GM23248 (cell line): Measurements from ENCODE around the gene AMPD3.

Experiments used
- EZH2 ChIP-seq: fragments of 200-600 bp; sonication (generic); IDR thresholded peaks from 2 replicates; pipeline ENCODE4 v1.6.1; 2018; ENCODE audit warnings: antibody characterized with exemption, mild to moderate bottlenecking; ENCODE audit not compliant: insufficient read depth, poor library complexity, severe bottlenecking
- EZH2phosphoT487 ChIP-seq: fragments of 200-600 bp; sonication (generic); IDR thresholded peaks from 2 replicates; pipeline ENCODE4 v1.6.1; 2018; ENCODE audit warnings: antibody characterized with exemption, moderate library complexity, mild to moderate bottlenecking, low read depth; ENCODE audit not compliant: insufficient read depth

GRCh38 chr11:10539339-10539738, 84.3 kb downstream of the AMPD3 start:
- TF ChIP-seq EZH2 = no peak
- TF ChIP-seq EZH2phosphoT487 = no peak
